ENCODE data around the gene AGMO.

Gene AGMO

DNA sequence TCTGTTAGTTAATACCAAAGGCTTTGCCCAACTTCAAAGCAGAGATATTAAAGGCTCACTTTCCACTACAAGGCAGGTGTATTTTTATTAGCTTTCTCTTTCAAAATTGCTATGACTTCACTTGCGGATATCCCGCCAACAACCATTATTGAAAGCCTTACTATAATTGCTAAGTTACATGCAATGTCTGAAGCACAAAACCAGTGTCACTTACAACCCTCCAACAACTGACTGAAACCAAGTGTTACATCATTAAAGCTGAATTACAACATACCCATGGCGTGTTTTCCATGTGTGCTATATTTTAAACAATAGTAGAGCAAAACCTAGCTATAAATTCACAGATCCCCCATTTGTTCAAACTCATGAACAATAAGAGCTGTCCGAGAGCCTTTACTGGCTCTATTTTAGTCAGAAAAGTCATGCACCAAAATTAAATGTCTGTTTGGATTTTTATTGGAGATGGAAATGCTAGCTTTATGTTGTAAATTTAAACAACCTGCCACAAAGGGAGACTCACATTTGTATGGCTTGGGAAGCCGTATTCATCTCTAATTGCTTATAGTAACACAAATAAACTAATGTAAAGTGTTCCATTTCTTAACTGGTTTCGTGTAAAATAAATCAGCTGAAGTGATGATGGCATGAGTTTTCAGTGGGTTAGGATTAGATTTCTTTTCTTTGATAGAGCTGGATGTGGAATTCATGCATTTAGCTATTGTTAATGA lies 227.1 kb downstream of the AGMO start:
- H3K27me3 ChIP-seq (replicated peaks; ENCODE audit: insufficient read depth, low read length): no peaks in the 10 kb centered on the region
- no peaks in the 10 kb centered on the region for H3K9me3 ChIP-seq (replicated peaks; ENCODE audit: insufficient read depth, low read length)
- no peak for DNase-seq
- no peaks in the 10 kb centered on the region for H3F3A ChIP-seq (ENCODE audit: insufficient read depth, low read length)
- no peak overlapping the region for H3K4me3 ChIP-seq (ENCODE audit: low read length)
- H3K27ac ChIP-seq (ENCODE audit: low read length): no peak overlapping the region
- TF ChIP-seq EZH2 (optimal IDR thresholded peaks at IDR 0.05; ENCODE audit: low read depth, low read length) (no peak), EZH2phosphoT487 (IDR thresholded peaks at IDR 0.05; ENCODE audit: low read length) (no peak)
- TF ChIP-seq, protein P1, sequence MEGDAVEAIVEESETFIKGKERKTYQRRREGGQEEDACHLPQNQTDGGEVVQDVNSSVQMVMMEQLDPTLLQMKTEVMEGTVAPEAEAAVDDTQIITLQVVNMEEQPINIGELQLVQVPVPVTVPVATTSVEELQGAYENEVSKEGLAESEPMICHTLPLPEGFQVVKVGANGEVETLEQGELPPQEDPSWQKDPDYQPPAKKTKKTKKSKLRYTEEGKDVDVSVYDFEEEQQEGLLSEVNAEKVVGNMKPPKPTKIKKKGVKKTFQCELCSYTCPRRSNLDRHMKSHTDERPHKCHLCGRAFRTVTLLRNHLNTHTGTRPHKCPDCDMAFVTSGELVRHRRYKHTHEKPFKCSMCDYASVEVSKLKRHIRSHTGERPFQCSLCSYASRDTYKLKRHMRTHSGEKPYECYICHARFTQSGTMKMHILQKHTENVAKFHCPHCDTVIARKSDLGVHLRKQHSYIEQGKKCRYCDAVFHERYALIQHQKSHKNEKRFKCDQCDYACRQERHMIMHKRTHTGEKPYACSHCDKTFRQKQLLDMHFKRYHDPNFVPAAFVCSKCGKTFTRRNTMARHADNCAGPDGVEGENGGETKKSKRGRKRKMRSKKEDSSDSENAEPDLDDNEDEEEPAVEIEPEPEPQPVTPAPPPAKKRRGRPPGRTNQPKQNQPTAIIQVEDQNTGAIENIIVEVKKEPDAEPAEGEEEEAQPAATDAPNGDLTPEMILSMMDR (IDR thresholded peaks at IDR 0.05; ENCODE audit: low read length): no peak
- no peak overlapping the region for H2AFZ ChIP-seq (ENCODE audit: low read length)
- H3K4me2 ChIP-seq (ENCODE audit: low read depth, low read length): no peak overlapping the region
- no peaks in the 10 kb centered on the region for H3K79me2 ChIP-seq (ENCODE audit: low read length)
- no peaks in the 10 kb centered on the region for H4K20me1 ChIP-seq (ENCODE audit: insufficient read depth, low read length)
- no peaks in the 10 kb centered on the region for H3K36me3 ChIP-seq (replicated peaks; ENCODE audit: insufficient read depth, low read length)
- no peak overlapping the region for H3K9ac ChIP-seq (ENCODE audit: low read length)
- H3K4me1 ChIP-seq (ENCODE audit: low read length): no peaks in the 10 kb centered on the region
- H3K9me2 ChIP-seq (replicated peaks; ENCODE audit: insufficient read depth, low read length): no peaks in the 10 kb centered on the region

DNA sequence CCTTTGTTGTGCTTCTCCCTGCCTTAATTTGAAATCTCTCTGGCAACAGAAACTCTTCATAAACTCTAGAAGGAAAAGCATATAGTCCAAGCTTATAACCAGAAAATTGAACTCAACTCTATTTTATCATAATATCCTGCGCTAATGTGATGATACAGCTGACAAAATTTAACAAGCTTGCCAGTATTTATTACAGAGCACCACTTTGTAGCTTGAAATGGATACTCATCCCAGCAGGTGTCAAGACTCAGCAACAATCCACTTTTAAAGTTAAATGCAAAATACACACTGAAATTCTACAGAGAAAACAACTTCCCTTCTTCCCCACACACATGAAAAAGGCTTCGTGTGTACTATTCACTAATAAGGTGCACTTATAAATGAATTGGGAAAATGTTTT lies 228.9 kb downstream of the AGMO start:
- TF ChIP-seq, protein P1 (IDR thresholded peaks at IDR 0.05; ENCODE audit: low read length): no peak
- TF ChIP-seq EZH2phosphoT487 (IDR thresholded peaks at IDR 0.05; ENCODE audit: low read length) (no peak), EZH2 (optimal IDR thresholded peaks at IDR 0.05; ENCODE audit: low read depth, low read length) (no peak)
- no peaks in the 10 kb centered on the region for H3K9me3 ChIP-seq (replicated peaks; ENCODE audit: insufficient read depth, low read length)
- no peaks in the 10 kb centered on the region for H3K36me3 ChIP-seq (replicated peaks; ENCODE audit: insufficient read depth, low read length)

DNA sequence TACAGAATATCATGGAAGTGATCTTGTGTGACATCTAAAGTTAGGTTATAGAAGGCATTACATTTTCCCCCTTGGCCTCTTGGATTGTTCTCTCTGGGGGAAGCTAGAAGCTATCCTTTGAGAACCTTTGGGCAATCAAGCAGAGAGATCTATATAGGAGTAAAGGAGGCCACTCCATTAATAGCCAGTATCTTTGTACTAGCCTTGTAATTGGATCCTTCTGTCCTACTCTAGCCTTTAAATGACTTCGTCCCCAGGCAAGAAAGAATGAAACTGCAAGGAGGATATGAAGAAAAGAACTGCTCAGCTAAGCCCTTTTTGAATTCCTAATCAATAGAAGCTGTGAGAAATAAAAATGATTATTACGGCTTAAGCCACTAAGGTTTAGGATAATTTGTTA lies 230.9 kb downstream of the AGMO start:
- no peaks in the 10 kb centered on the region for H3K4me1 ChIP-seq (ENCODE audit: low read length)
- no peaks in the 10 kb centered on the region for H4K20me1 ChIP-seq (ENCODE audit: insufficient read depth, low read length)
- no peaks in the 10 kb centered on the region for H3K9me3 ChIP-seq (replicated peaks; ENCODE audit: insufficient read depth, low read length)
- no peak overlapping the region for H3K27ac ChIP-seq (ENCODE audit: low read length)
- H3K9me2 ChIP-seq (replicated peaks; ENCODE audit: insufficient read depth, low read length): no peaks in the 10 kb centered on the region
- no peak for TF ChIP-seq EZH2 (optimal IDR thresholded peaks at IDR 0.05; ENCODE audit: low read depth, low read length)
- no peak for DNase-seq
- H3K79me2 ChIP-seq (ENCODE audit: low read length): no peaks in the 10 kb centered on the region
- no peaks in the 10 kb centered on the region for H3K36me3 ChIP-seq (replicated peaks; ENCODE audit: insufficient read depth, low read length)
- H3K4me2 ChIP-seq (ENCODE audit: low read depth, low read length): no peak overlapping the region
- no peaks in the 10 kb centered on the region for H3F3A ChIP-seq (ENCODE audit: insufficient read depth, low read length)
- no peak overlapping the region for H3K4me3 ChIP-seq (ENCODE audit: low read length)
- H3K9ac ChIP-seq (ENCODE audit: low read length): no peak overlapping the region
- H3K27me3 ChIP-seq (replicated peaks; ENCODE audit: insufficient read depth, low read length): no peaks in the 10 kb centered on the region
- H2AFZ ChIP-seq (ENCODE audit: low read length): no peak overlapping the region

More for the DNA sequence above, 228.9 kb downstream of the AGMO start:
- H3K4me3 ChIP-seq (ENCODE audit: low read length): no peak overlapping the region
- no peak overlapping the region for H2AFZ ChIP-seq (ENCODE audit: low read length)
- H3K9ac ChIP-seq (ENCODE audit: low read length): no peak overlapping the region
- no peak overlapping the region for H3K4me2 ChIP-seq (ENCODE audit: low read depth, low read length)
- no peaks in the 10 kb centered on the region for H3K9me2 ChIP-seq (replicated peaks; ENCODE audit: insufficient read depth, low read length)
- no peaks in the 10 kb centered on the region for H3K4me1 ChIP-seq (ENCODE audit: low read length)
- no peaks in the 10 kb centered on the region for H4K20me1 ChIP-seq (ENCODE audit: insufficient read depth, low read length)
- no peaks in the 10 kb centered on the region for H3F3A ChIP-seq (ENCODE audit: insufficient read depth, low read length)
- no peaks in the 10 kb centered on the region for H3K27me3 ChIP-seq (replicated peaks; ENCODE audit: insufficient read depth, low read length)
- no peak for DNase-seq
- H3K27ac ChIP-seq (ENCODE audit: low read length): no peak overlapping the region
- H3K79me2 ChIP-seq (ENCODE audit: low read length): no peaks in the 10 kb centered on the region

DNA sequence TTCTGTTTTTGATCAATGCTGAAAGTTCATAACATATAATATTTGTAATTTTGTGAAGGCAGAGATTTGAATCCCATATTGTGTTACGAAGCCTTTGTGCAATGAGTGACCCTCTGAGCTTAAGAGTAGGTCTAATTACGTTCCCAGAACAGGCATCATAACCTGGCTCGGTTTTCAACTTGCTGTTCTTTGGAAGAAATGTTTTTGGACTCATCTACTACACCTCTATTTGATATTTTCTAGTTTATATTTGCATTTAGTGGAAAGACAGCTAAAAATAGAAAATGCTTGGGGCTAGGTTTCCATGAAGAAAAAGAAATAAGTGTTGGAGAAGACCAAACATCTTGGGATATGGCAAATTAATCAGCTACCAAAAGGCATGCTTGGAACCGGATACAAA lies 234.8 kb downstream of the AGMO start:
- Histone ChIP-seq H3K4me1 (ENCODE audit: low read length) (no peaks in the 10 kb centered on the region), H3K9me3 (replicated peaks; ENCODE audit: insufficient read depth, low read length) (no peaks in the 10 kb centered on the region)
- no peak for DNase-seq

More for the DNA sequence above, 234.8 kb downstream of the AGMO start:
- no peaks in the 10 kb centered on the region for H3K79me2 ChIP-seq (ENCODE audit: low read length)
- no peaks in the 10 kb centered on the region for H4K20me1 ChIP-seq (ENCODE audit: insufficient read depth, low read length)
- no peak overlapping the region for H3K4me2 ChIP-seq (ENCODE audit: low read depth, low read length)
- TF ChIP-seq, protein P1 (IDR thresholded peaks at IDR 0.05; ENCODE audit: low read length): no peak
- TF ChIP-seq EZH2phosphoT487 (IDR thresholded peaks at IDR 0.05; ENCODE audit: low read length) (no peak), EZH2 (optimal IDR thresholded peaks at IDR 0.05; ENCODE audit: low read depth, low read length) (no peak)
- H3K4me3 ChIP-seq (ENCODE audit: low read length): no peak overlapping the region
- H3K27ac ChIP-seq (ENCODE audit: low read length): no peak overlapping the region
- H2AFZ ChIP-seq (ENCODE audit: low read length): no peak overlapping the region
- H3K36me3 ChIP-seq (replicated peaks; ENCODE audit: insufficient read depth, low read length): no peaks in the 10 kb centered on the region
- no peaks in the 10 kb centered on the region for H3F3A ChIP-seq (ENCODE audit: insufficient read depth, low read length)
- H3K9me2 ChIP-seq (replicated peaks; ENCODE audit: insufficient read depth, low read length): no peaks in the 10 kb centered on the region
- H3K9ac ChIP-seq (ENCODE audit: low read length): no peak overlapping the region
- no peaks in the 10 kb centered on the region for H3K27me3 ChIP-seq (replicated peaks; ENCODE audit: insufficient read depth, low read length)
